ENCODE data around the gene PDCD2. TPM values are rescaled to one million over a fixed set of nuclear protein-coding genes. Genes with fewer than 3 reads are reported as not detected.

Gene PDCD2
- total and polyA plus RNA-seq, 9 of the 15 experiments (the other 6 are each of a cell fraction or from before 2014, with no cell fraction given), result 67.3 to 430 (median 318) TPM

DNA sequence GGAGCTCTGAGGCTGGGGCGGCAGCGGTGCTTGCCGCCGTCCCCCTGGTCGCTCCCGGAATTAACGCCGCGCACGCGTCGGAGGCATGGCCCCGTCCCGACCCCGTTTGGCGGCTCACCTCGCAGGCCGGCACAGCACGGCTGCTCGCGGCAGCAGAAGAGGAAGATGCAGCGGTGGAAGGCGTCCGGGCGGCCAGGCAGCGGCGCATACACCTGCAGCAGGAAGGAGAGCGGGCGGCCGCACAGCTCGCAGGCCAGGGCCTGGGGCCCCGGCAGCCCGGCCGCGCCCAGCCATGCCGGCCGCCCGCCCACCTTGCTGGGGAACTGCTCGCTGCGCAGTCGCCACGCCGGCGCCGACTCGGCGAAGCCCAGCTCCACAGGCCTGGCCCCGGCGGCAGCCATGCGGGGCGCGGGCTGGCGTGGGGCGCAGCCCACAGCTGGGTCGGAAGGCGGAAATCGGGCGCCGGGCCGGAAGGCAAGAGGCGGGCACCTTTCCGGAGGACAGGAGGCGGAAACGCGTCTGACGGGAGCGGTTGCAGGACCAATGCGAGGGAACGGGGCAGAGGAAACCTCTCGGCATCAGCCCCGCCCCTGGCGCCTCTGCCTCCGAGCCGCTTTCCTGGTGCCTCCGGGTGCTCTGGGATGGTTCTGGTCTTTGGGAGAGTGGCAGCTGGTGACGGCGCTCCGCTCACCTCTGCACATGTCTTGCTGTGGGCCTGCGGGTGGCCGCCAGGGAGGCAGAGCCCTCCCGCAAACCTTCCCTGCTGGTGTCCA, at the start of gene PDCD2 (continued):
- TF ChIP-seq, protein P1, sequence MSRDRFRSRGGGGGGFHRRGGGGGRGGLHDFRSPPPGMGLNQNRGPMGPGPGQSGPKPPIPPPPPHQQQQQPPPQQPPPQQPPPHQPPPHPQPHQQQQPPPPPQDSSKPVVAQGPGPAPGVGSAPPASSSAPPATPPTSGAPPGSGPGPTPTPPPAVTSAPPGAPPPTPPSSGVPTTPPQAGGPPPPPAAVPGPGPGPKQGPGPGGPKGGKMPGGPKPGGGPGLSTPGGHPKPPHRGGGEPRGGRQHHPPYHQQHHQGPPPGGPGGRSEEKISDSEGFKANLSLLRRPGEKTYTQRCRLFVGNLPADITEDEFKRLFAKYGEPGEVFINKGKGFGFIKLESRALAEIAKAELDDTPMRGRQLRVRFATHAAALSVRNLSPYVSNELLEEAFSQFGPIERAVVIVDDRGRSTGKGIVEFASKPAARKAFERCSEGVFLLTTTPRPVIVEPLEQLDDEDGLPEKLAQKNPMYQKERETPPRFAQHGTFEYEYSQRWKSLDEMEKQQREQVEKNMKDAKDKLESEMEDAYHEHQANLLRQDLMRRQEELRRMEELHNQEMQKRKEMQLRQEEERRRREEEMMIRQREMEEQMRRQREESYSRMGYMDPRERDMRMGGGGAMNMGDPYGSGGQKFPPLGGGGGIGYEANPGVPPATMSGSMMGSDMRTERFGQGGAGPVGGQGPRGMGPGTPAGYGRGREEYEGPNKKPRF (IDR thresholded peaks at IDR 0.05; ENCODE audit: low read depth, low read length), result no peak
- no peak for TF ChIP-seq SREBF2 (CRISPR knock-in tag; IDR thresholded peaks at IDR 0.05)
- TF ChIP-seq, protein P2, sequence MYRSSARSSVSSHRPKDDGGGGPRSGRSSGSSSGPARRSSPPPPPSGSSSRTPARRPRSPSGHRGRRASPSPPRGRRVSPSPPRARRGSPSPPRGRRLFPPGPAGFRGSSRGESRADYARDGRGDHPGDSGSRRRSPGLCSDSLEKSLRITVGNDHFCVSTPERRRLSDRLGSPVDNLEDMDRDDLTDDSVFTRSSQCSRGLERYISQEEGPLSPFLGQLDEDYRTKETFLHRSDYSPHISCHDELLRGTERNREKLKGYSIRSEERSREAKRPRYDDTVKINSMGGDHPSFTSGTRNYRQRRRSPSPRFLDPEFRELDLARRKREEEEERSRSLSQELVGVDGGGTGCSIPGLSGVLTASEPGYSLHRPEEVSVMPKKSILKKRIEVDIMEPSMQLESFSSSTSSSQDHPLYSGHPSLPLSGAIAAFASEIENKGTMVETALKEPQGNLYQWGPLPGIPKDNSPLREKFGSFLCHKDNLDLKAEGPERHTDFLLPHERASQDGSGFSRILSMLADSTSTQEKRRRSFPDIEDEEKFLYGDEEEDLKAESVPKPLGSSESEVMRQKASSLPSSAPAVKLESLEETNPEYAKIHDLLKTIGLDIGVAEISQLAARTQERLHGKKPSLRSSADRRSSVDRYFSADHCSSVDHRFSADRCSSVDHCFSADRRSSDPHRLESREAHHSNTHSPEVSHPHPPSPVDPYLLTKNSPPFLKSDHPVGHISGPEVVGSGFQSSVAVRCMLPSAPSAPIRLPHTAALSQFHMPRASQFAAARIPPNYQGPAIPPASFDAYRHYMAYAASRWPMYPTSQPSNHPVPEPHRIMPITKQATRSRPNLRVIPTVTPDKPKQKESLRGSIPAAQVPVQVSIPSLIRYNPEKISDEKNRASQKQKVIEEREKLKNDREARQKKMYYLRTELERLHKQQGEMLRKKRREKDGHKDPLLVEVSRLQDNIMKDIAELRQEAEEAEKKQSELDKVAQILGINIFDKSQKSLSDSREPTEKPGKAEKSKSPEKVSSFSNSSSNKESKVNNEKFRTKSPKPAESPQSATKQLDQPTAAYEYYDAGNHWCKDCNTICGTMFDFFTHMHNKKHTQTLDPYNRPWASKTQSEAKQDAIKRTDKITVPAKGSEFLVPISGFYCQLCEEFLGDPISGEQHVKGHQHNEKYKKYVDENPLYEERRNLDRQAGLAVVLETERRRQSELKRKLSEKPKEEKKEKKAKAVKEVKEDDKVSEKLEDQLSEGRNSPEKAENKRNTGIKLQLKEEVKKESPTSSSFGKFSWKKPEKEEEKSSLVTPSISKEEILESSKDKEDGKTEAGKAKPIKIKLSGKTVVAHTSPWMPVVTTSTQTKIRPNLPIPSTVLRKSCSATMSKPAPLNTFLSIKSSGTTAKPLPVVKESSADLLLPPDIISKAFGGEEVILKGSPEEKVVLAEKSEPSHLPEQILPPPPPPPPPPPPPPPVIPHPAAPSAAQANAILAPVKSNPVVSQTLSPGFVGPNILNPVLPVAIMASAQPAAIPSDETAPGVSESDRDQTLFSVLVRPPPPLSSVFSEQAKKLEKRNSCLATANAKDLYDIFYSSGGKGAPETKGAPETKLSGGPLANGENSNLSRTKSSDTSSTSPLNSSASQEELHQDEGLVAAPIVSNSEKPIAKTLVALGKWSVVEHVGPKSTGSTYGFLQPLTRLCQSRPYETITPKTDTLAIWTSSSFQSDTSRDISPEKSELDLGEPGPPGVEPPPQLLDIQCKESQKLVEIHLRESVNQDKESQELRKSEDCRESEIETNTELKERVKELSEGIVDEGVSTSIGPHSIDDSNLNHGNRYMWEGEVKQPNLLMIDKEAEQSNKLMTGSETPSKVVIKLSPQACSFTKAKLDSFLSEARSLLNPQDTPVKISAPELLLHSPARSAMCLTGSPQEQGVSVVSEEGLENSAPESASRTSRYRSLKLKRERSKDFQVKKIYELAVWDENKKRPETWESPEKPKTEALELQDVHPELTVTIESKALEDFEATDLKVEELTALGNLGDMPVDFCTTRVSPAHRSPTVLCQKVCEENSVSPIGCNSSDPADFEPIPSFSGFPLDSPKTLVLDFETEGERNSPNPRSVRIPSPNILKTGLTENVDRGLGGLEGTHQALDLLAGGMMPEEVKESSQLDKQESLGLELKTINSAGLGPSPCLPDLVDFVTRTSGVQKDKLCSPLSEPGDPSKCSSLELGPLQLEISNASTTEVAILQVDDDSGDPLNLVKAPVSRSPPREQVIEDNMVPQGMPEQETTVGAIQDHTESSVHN (IDR thresholded peaks at IDR 0.05; ENCODE audit: borderline replicate concordance in 1 of 2, low read depth in 1 of 2), result no peak
- TF ChIP-seq, protein P3, sequence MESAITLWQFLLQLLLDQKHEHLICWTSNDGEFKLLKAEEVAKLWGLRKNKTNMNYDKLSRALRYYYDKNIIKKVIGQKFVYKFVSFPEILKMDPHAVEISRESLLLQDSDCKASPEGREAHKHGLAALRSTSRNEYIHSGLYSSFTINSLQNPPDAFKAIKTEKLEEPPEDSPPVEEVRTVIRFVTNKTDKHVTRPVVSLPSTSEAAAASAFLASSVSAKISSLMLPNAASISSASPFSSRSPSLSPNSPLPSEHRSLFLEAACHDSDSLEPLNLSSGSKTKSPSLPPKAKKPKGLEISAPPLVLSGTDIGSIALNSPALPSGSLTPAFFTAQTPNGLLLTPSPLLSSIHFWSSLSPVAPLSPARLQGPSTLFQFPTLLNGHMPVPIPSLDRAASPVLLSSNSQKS (CRISPR knock-in tag; IDR thresholded peaks at IDR 0.05), result no peak
- TF ChIP-seq BRF1 (IDR thresholded peaks at IDR 0.05; ENCODE audit: borderline replicate concordance, extremely low read depth, insufficient read length), result no peak
- peak; percentile 78 for TF ChIP-seq CREB1 (IDR thresholded peaks at IDR 0.05)
- peak; percentile 72; the same call in 1 of the 2 replicates for TF ChIP-seq CREB1 (CRISPR knock-in tag; IDR thresholded peaks at IDR 0.05)
- no peak for TF ChIP-seq HNRNPK (IDR thresholded peaks at IDR 0.05; ENCODE audit: low read depth, low read length, poor library complexity, severe bottlenecking)
- TF ChIP-seq, protein P4, sequence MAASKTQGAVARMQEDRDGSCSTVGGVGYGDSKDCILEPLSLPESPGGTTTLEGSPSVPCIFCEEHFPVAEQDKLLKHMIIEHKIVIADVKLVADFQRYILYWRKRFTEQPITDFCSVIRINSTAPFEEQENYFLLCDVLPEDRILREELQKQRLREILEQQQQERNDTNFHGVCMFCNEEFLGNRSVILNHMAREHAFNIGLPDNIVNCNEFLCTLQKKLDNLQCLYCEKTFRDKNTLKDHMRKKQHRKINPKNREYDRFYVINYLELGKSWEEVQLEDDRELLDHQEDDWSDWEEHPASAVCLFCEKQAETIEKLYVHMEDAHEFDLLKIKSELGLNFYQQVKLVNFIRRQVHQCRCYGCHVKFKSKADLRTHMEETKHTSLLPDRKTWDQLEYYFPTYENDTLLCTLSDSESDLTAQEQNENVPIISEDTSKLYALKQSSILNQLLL (CRISPR knock-in tag; IDR thresholded peaks at IDR 0.05; ENCODE audit: borderline replicate concordance), result no peak
- TF ChIP-seq FOXM1 (IDR thresholded peaks at IDR 0.05; ENCODE audit: low read depth), result no peak
- peak; percentile 67; the same call in 1 of the 2 replicates for TF ChIP-seq FOXM1 (CRISPR knock-in tag; IDR thresholded peaks at IDR 0.05; ENCODE audit: low read depth)
- no peak for TF ChIP-seq SMARCA5 (IDR thresholded peaks at IDR 0.05)
- TF ChIP-seq MAZ (CRISPR knock-in tag; conservative IDR thresholded peaks at IDR 0.05 in 1 of 2, IDR thresholded peaks at IDR 0.05 in 1 of 2), result peak in 1 of 2 experiments; percentile 95
- TF ChIP-seq RBM22 (IDR thresholded peaks at IDR 0.05; ENCODE audit: low read depth, low read length, poor library complexity, severe bottlenecking), result no peak

All from K562 (cell line).